GM21737 (cell line): Measurements from ENCODE around the gene HIPK4.

Experiments used
- ATAC-seq: cut with Tn5 transposase; IDR thresholded peaks from one replicate; pipeline ENCODE4 v1.9.1; 2021; ENCODE audit warnings: mild to moderate bottlenecking, moderate library complexity; ENCODE audit not compliant: unreplicated experiment

The HIPK4 gene

DNA sequence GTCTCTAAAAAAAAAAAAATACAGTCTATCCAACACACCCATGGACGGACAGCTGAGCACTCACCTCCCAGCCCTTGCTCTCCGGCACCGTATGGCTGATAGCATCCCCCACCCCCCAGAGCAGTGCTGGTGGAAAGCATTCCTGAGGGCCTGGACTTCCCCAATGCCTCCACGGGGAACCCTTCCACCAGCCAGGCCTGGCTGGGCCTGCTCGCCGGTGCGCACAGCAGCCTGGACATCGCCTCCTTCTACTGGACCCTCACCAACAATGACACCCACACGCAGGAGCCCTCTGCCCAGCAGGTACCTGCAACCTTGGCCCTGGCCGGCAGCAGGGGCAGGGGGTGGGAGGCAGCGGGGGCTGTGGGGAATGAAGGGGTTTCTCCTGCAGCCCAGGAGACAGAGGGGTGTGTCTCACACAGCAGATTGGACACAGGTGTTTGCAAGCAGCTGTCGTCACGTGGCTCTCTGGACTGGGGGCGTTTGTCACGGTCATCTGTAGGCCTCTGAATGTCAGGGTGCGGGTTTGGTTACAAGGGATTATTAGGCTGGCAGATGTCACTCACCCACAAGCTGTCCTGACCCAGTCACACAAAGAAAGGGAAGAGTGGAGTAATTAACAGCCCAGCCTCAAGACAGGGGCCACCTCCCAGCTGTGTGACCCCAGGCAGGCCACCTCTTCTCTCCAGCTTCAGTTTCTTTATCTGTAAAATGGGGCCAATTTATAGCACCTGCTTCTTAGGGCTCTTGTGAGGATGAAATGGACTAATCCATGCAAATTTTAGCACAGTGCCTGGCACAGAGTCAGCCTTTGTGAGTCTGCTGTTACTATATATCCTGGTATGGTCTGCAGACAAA is 22.2 kb downstream of the HIPK4 start:
- ATAC-seq: no peak

DNA sequence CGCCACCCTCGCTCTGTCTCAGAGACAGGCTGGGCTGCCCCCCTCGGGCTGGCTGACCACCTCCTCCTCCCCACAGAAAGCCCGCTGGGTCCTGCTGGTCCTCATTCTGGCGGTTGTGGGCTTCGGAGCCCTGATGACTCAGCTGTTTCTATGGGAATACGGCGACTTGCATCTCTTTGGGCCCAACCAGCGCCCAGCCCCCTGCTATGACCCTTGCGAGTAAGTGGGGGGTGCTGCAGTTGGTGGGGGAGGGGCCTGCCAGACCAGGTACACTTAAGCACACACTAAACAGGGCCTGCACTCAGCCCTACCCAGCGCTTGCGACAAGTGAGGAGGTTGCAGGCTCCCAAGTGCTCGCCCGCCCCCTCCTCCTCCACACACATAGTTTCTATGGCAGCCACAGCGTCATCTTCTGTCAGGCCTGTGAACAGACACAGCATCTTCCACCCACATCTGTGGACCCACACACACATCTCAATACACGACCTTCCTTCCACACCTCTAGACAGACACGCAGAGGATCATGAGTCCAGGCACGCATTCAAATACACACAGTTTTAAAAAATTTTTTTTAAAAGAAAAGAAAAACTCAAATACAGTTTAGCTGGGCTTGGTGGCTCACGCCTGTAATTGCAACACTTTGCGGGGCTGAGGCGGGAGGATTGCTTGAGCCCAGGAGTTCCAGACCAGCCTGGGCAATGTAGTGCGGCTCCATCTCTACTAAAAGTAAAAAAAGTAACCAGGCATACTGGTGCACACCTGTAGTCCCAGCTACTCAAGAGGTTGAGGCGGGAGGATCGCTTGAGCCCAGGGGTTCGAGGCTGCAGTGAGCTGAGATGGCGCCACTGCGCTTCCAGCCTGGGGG is 23.1 kb downstream of the HIPK4 start:
- ATAC-seq: no peak

GRCh38 chr19:40365613-40366401 is 24.2 kb downstream of the HIPK4 start:
- no peak for ATAC-seq

GRCh38 chr19:40365010-40365409 is 25.0 kb downstream of the HIPK4 start:
- ATAC-seq: no peak

- ATAC-seq: no peak
These were observed 26.9 kb downstream of the HIPK4 start for GRCh38 chr19:40363069-40363468.

DNA sequence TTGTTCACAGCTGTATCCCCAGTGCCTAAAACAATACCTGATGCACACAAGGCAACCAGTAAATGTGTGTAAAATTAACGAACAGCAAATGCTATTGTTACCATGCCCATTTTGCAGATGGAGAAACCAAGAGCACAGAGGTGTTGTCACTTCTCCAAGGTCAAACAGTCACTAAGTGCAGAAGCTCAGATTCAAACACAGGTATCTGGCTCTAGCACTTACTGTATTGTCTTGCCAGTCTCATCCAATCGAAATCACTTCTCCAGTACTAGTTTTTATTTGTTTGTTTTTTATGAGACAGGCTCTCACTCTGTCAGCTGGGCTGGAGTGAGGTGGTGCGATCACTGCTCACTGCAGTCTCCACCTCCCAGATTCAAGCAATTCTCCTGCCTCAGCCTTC is 27.8 kb downstream of the HIPK4 start:
- no peak for ATAC-seq

DNA sequence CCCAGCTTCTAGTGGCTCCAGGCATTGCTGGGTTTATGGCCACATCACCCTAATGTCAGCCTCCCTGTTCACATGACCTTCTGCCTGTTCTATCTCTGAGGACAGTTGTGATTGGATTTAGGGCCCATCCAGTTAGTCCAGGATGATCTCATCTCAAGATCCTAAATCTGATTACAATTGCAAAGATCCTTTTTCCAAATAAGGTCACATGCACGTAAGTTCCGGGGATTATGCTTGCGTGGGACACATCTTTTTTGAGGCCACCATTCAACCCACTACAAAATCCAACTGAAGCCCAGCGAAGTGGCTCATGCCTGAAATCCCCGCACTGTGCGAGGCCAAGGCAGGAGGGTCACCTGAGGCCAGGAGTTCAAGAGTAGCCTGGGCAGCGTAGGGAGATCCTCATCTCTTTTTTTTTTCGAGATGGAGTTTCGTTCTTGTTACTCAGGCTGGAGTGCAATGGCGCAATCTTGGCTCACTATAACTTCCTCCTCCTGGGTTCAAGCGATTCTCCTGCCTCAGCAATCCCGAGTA is 29.2 kb downstream of the HIPK4 start:
- ATAC-seq: no peak

- no peak for ATAC-seq
These were observed 29.8 kb downstream of the HIPK4 start for GRCh38 chr19:40360020-40360707.

DNA sequence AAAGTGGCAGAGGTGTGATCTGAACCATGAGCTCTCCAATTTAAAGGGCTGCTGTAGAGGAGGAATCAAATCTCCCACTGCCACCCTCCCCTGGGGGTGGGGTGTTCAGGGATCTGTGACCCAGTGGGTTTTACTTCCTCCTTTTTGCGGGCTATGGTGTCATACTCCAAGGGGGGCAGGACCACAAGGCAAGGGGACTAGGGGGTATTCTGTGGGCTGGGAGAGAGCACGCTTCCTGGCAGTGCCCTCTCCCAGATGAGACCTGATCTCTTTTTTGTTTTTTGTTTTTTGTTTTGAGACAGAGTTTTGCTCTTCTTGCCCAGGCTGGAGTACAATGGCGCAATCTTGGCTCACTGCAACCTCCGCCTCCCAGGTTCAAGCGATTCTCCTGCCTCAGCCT is 31.2 kb downstream of the HIPK4 start:
- no peak for ATAC-seq

- ATAC-seq: no peak
These were observed 32.3 kb downstream of the HIPK4 start for GRCh38 chr19:40357640-40358039.

GRCh38 chr19:40356681-40357595 is 33.0 kb downstream of the HIPK4 start:
- ATAC-seq: no peak

- no peak for ATAC-seq
These were observed 33.9 kb downstream of the HIPK4 start for GRCh38 chr19:40355975-40356680.

GRCh38 chr19:40348961-40349507 is 40.9 kb downstream of the HIPK4 start:
- no peak for ATAC-seq

GRCh38 chr19:40348125-40348913 is 41.7 kb downstream of the HIPK4 start, which contains the start of the genes C19orf47 and PLD3:
C19orf47 (minus strand) TSS chr19:40348397; CDS start chr19:40341857, 6,540 bp downstream.
PLD3 (plus strand) TSS chr19:40348695; CDS start chr19:40366484, 17,789 bp downstream.
- ATAC-seq: peak; percentile 92

- no peak for ATAC-seq
These were observed 45.6 kb downstream of the HIPK4 start for GRCh38 chr19:40344422-40344821.

GRCh38 chr19:40342644-40343311 is 47.2 kb downstream of the HIPK4 start:
- no peak for ATAC-seq
